KMS-11 (cell line): ENCODE results near the gene LDLR.

ENCODE experiments used
- H2AFZ ChIP-seq: fragments of 200-600 bp; sonication (generic); 2 replicates; pipeline ENCODE4 v1.6.1; 2016; ENCODE audit warnings: antibody characterized with exemption, mixed run types, low read depth
- H3K27ac ChIP-seq: fragments of 200-600 bp; sonication (generic); 2 replicates; pipeline ENCODE4 v1.6.1; 2016; ENCODE audit warnings: mild to moderate bottlenecking, mixed run types
- H3K27me3 ChIP-seq: fragments of 200-600 bp; sonication (generic); 2 replicates; pipeline ENCODE4 v1.6.1; 2017; ENCODE audit warnings: mild to moderate bottlenecking, low read depth, mixed run types, moderate library complexity; ENCODE audit not compliant: insufficient read depth
- H3K36me3 ChIP-seq: fragments of 200-600 bp; sonication (generic); 2 replicates; pipeline ENCODE4 v1.6.1; 2017; ENCODE audit warnings: mild to moderate bottlenecking, mixed run types; ENCODE audit not compliant: insufficient read depth
- H3K4me1 ChIP-seq: fragments of 200-600 bp; sonication (generic); 2 replicates; pipeline ENCODE4 v1.6.1; 2016; ENCODE audit warnings: mild to moderate bottlenecking, low read depth, mixed run types; ENCODE audit not compliant: poor library complexity, severe bottlenecking
- H3K4me2 ChIP-seq: fragments of 200-600 bp; sonication (generic); 2 replicates; pipeline ENCODE4 v1.7.0; 2016; ENCODE audit warnings: mild to moderate bottlenecking, mixed run types
- H3K4me3 ChIP-seq: fragments of 200-600 bp; sonication (generic); IDR thresholded peaks from 2 replicates; pipeline ENCODE4 v1.6.1; 2017; ENCODE audit warnings: low read depth, low read length, mixed read lengths; ENCODE audit not compliant: insufficient read depth
- H3K79me2 ChIP-seq: fragments of 200-600 bp; sonication (generic); 2 replicates; pipeline ENCODE4 v1.6.1; 2016; ENCODE audit warnings: low read depth, mixed run types; ENCODE audit not compliant: insufficient read depth
- H3K9ac ChIP-seq: fragments of 200-600 bp; sonication (generic); 2 replicates; pipeline ENCODE4 v1.6.1; 2016; ENCODE audit warnings: mild to moderate bottlenecking, mixed run types
- H4K20me1 ChIP-seq: fragments of 200-600 bp; sonication (generic); 2 replicates; pipeline ENCODE4 v1.6.1; 2016; ENCODE audit warnings: mild to moderate bottlenecking, mixed run types; ENCODE audit not compliant: insufficient read depth
- TF ChIP-seq, protein P1 (sequence below): fragments of 200-600 bp; sonication (generic); conservative IDR thresholded peaks from 2 replicates; pipeline ENCODE4 v1.6.1; 2017; ENCODE audit warnings: low read depth, mild to moderate bottlenecking, antibody characterized with exemption, low read length, moderate library complexity, mixed read lengths

The LDLR gene

DNA sequence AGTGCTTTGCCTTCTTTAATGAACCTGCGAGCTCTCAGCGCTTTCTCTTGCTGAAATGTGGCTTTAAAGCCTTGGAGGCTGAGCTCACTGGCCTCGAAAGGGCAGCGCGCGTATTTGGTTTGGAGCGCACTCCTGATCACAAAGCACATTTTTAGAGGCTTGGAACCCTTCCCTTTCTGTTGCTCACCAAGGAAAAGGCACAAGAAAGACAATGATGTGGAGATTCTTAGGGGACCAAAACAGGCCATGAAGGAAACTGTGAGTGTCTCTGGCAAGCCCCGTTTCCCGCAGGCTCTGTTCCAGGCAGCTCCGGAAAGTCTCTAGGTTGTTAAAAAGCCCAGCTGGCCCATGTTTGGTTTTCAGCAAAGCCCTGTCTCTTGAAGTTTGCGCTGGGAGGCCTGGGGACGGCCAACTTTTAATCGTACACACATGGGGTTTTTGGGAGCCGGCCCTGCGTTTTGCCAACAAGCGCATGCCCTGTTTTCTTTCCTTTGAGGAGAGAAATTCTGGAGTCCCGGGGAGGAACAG is 75.7 kb downstream of the LDLR start:
- H3K27ac ChIP-seq: no peak overlapping the region
- no peak overlapping the region for H3K4me3 ChIP-seq
- no peaks in the 10 kb centered on the region for H3K4me1 ChIP-seq
- no peaks in the 10 kb centered on the region for H3K27me3 ChIP-seq
- H3K79me2 ChIP-seq: no peaks in the 10 kb centered on the region
- H2AFZ ChIP-seq: no peak overlapping the region
- no peak overlapping the region for H3K9ac ChIP-seq
- H4K20me1 ChIP-seq: no peaks in the 10 kb centered on the region
- TF ChIP-seq, protein P1, sequence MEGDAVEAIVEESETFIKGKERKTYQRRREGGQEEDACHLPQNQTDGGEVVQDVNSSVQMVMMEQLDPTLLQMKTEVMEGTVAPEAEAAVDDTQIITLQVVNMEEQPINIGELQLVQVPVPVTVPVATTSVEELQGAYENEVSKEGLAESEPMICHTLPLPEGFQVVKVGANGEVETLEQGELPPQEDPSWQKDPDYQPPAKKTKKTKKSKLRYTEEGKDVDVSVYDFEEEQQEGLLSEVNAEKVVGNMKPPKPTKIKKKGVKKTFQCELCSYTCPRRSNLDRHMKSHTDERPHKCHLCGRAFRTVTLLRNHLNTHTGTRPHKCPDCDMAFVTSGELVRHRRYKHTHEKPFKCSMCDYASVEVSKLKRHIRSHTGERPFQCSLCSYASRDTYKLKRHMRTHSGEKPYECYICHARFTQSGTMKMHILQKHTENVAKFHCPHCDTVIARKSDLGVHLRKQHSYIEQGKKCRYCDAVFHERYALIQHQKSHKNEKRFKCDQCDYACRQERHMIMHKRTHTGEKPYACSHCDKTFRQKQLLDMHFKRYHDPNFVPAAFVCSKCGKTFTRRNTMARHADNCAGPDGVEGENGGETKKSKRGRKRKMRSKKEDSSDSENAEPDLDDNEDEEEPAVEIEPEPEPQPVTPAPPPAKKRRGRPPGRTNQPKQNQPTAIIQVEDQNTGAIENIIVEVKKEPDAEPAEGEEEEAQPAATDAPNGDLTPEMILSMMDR: no peak
- H3K4me2 ChIP-seq: no peak overlapping the region
- H3K36me3 ChIP-seq: no peaks in the 10 kb centered on the region

DNA sequence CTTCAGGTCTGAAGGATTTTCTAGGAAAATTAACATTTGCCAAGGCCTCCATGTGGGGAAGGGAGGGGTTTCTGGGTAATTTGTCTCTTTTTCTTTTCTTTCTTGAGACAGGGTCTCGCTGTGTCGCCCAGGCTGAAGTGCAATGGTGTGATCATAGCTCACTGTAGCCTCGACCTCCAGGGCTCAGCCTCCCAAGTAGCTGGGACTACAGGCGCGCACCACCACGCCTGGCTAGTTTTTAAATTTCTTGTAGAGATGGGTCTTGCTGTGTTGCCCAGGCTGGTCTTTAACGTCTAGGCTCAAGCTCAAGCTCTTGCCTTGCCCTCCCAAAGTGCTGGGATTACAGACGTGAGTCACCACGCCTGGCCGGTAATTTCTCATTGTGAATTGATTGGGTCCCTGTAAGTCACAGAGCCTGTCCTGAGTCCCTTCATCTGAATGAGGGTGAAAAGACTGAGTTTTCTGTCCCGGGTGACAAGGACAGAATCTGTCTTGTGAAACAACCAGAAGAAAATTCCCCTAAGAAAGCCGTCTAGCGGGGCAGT is 76.3 kb downstream of the LDLR start:
- Histone ChIP-seq H3K4me2 (no peak overlapping the region), H2AFZ (no peak overlapping the region), H4K20me1 (no peaks in the 10 kb centered on the region), H3K4me3 (no peak overlapping the region), H3K9ac (no peak overlapping the region), H3K27me3 (no peaks in the 10 kb centered on the region), H3K79me2 (no peaks in the 10 kb centered on the region), H3K27ac (no peak overlapping the region), H3K36me3 (no peaks in the 10 kb centered on the region), H3K4me1 (no peaks in the 10 kb centered on the region)
- TF ChIP-seq, protein P1: no peak

DNA sequence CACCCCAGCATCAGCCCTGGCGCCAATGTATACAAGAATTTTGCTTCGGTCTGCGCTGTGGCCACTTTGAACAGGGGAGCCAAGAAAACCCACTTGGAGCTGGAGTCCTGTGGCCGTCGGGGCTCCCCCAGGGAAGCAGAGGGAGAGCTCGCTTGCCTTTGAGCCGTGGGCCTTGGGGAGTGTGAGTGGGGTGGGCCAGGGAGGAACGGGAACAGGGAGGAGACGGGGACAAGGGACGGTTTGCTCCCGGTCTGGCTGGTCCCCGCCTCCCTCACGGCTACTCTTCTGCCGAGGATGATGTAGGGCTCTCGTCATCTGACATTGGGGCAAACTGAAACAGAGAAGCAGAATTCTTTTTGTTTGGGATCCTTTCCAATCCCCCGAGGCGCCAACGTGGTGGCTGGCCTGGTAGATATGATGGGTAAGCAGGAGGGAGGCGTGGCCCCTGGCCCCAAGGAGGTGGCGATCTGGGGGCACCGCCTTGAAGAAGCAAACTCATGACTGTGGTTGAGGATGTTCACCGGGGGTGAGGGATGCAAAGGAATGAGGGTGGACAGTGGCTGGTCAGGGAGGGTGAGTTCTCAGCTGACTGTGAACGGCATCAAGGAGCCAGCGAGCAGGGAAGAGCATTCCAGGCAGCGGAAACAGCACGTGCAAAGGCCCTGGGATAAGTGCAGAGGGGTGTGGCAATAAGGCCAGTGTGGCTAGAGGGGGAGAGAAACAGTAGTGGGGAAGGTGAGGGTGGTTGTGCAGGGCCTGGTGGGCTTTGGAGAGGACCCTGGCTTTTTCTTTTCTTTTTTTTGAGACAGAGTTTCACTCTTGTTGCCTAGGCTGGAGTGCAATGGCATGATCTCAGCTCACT is 77.2 kb downstream of the LDLR start:
- H2AFZ ChIP-seq: no peak overlapping the region
- TF ChIP-seq, protein P1: no peak
- H3K9ac ChIP-seq: no peak overlapping the region
- H3K4me2 ChIP-seq: no peak overlapping the region
- no peaks in the 10 kb centered on the region for H3K4me1 ChIP-seq
- H3K36me3 ChIP-seq: no peaks in the 10 kb centered on the region
- no peaks in the 10 kb centered on the region for H3K27me3 ChIP-seq
- no peaks in the 10 kb centered on the region for H3K79me2 ChIP-seq
- no peak overlapping the region for H3K27ac ChIP-seq
- H3K4me3 ChIP-seq: no peak overlapping the region
- H4K20me1 ChIP-seq: no peaks in the 10 kb centered on the region

DNA sequence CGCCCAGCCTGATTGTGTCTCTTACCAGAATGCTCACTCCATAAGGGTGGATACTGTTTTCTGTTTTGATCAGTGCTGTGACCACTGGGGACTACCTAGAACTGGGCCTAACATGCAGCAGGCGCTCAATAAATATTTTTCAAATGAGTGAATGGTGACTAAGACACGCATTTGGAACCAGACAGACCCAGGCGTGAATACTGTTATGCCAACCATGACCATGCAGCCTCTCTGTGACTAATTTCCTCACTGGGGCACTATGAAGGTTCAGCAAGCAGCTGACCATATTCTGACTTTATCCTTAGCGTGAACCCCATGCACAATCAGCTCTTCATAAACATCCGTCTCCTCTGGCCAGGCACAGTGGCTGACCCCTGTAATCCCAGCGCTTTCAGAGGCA is 79.3 kb downstream of the LDLR start:
- Histone ChIP-seq H3K4me2 (no peak overlapping the region), H3K4me3 (no peak overlapping the region), H3K27ac (no peak overlapping the region), H2AFZ (no peak overlapping the region), H4K20me1 (no peaks in the 10 kb centered on the region), H3K4me1 (no peaks in the 10 kb centered on the region), H3K79me2 (no peaks in the 10 kb centered on the region), H3K36me3 (no peaks in the 10 kb centered on the region), H3K27me3 (no peaks in the 10 kb centered on the region), H3K9ac (no peak overlapping the region)
- TF ChIP-seq, protein P1: no peak
